HG03064 (cell line): ENCODE data around the gene PEX10.

Experiments used
- ATAC-seq: cut with Tn5 transposase; IDR thresholded peaks from one replicate; pipeline ENCODE4 v1.9.1; 2021; ENCODE audit warnings: low read depth; ENCODE audit not compliant: unreplicated experiment

PEX10 gene

DNA sequence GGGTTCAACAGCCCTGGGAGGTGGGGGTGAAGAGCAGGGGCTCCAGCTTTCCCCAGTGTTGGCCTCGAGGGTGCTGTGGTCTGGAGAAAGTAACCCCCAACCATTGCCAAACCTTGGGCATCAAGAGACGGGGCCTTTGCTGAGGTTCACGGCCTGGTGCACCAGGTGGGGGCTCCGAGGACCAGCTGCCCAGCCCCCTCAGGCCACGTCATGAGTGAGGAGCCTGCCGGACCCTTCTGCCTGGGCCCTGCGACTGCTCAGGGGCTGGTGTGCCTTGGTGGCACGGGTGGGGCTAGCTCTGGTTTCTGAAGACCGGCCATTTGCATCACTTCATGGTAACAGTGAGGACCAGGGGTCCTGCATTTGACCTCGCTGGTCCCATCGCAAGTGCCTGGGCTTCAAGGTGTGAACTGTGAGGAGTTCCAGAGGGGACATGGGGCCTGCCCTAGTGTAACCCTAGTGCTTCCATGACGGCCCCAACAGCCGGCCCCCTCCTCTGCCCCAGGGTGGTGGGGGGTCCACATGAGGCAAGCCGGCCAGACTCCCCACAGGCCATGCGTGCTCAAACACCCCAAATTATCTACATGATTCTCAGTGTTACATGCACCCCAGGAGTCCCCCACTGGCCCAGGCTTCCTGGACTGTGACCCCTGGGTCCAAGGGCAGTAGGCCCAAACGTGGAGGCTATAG, 34.5 kb downstream of the PEX10 start:
- ATAC-seq: no peak

GRCh38 chr1:2376931-2377672, 35.3 kb downstream of the PEX10 start:
- no peak for ATAC-seq

DNA sequence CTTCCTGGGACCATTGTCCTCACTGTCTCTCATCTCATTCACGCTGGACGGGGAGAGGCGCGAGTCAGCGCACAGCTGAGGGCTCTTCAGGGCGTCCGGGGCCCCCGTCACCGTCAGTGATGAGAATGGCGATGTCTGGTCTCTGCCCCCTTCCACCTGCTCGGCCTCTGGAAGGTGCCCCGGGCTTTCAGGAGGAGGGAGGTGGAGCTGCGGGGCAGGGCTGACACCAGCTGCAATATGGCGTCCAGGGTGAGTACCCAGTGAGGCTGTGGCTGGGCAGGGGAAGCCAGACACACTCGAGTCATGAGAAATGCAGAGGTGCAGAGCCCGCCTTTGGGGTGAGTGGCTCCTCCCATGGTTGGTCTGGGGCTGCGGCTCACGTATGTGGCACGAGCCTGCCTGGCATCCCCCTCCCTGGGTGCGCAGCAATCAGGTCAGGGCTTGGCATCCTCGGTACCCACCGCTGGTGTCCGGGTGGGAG, 36.1 kb downstream of the PEX10 start:
- ATAC-seq: no peak

- no peak for ATAC-seq
These were observed 36.5 kb downstream of the PEX10 start for GRCh38 chr1:2375923-2376260.

GRCh38 chr1:2375246-2375922, 37.0 kb downstream of the PEX10 start:
- ATAC-seq: no peak

GRCh38 chr1:2374252-2375155, 37.9 kb downstream of the PEX10 start:
- ATAC-seq: no peak

GRCh38 chr1:2373551-2374251, 38.7 kb downstream of the PEX10 start:
- no peak for ATAC-seq

DNA sequence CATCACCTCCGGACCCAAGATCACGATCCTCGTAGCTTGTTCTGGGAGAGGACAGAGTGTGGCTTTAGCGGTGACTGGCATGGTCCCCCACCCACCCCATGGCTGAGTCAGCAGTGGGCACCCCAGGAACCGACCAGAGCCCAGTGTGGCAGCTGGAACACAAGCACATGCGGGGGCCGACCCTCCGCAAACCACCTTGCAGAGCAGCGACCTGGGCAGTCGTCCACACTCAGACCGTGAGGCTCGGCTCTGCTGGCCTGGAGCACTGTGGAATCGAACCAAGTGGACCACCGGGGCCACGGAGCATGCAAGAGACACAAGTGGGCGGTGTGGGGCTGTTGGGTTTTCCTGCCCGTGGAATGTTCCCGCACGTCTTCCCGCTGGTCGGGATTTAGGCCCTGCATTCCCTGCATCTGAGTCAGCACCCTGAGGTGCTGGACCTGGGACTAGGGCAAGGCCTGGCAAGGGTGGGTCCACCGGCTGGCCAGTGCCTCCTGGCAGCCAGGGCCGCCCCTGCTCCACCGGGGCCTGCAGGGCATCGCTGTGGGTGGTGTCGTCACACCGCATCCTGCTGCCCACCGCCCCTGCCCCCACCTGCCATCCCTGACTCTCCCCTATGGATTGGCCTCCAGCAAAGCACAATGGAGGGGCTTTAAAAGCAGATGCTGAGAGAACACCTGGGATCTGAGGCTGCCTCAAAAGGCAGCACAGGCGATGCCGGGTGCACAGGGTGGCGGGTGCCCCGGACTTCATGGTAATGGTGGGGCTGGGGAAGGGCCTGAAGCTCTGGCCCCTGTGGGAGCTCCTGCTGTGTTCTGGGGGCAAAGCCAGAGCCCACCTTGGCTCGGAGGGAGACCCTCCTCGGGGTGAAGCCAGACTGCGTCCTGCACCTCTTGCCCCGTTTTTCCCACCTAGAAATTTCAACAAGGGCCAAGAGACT, 39.5 kb downstream of the PEX10 start:
- no peak for ATAC-seq

DNA sequence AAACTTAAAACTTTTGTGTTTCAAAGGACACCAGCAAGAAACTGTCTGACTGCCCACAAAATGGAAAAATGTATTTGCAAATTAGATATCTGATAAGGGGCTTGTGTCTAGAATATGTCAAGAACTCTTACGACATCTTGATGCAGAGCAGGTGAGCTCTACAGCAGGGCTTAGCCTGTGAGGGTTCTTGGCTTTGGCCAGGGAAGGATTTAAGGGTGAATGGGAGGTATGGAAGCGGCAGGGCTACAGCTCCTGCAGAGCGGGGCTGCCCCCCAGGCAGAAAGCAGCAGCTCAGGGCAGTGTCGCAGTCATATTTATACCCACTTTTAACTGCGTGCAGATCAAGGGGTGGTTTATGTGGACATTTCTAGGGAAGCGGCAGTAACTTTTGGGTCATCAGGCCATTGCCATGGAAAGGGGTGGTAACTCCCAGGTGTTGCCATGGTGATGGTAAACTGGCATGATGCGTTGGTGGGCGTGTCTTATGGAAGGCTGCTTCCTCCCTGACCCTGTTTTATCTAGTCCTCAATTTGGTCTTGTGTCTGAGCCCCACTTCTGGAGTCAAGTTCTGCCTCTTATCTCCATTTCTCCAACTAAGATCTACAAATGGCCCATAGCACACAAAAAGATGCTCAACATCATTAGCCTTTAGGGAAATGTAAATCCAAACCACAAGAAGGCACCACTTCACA, 44.2 kb downstream of the PEX10 start:
- no peak for ATAC-seq

DNA sequence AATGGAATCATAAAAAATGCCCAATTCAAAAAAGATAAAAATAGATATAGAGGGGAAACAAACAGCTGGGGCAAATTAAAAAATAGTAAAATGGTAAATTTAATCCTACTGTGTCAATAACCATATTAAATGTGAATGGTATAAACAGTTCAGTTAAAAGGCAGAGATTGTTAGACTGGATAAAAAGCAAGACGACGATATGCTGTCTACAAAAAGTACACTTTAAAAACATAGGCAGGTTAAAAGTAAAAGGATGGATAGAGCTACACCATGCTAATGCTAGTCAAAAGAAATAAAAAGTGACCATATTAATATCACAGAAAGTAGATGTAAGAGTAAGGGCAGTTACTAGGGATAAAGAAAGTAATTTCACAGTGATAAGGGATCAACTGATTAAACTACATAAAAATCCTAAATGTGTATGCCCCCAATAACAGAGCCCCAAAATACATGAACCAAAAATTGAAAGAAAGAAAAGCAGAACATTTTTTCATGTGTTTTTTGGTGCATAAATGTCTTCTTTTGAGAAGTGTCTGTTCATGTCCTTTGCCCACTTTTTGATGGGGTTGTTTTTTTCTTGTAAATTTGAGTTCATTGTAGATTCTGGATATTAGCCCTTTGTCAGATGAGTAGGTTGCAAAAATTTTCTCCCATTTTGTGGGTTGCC, 48.4 kb downstream of the PEX10 start:
- no peak for ATAC-seq

DNA sequence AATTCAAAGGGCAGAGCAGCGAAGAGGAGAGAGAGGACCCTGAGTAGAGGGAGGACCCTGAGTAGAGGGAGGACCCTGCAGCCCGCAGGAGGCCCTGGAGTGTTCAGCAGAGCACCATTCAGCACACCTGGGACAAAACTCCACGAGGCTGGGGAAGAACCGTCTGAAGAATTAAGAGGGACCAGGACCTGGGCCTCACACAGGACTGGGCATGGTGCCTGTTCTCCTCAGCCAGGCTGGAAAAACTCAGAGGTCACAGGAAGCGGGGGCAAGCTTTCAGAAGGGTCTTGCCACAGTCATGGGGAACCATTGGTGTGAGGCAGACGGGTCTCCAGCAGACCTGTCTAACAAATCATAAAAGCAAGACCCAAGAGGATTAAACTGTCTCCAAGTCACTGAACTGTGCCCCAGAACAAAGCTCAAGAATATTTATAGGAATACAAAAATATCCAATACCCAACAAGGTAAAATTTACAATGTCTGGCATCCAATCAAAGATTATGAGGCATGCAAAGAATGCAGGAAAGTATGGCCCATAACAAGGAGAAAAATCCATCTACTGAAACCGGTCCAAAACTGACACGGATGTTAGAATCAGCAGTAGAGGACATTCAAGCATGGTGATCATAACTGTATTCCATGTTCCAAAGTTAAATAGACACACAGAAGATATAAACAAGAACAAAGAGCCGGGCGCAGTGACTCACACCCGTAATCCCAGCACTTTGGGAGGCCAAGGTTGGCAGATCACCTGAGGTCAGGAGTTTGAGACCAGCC, 51.6 kb downstream of the PEX10 start:
- no peak for ATAC-seq

GRCh38 chr1:2358651-2359640, 53.4 kb downstream of the PEX10 start:
- no peak for ATAC-seq

GRCh38 chr1:2358072-2358471, 54.3 kb downstream of the PEX10 start:
- no peak for ATAC-seq

- ATAC-seq: no peak
These were observed 55.2 kb downstream of the PEX10 start for GRCh38 chr1:2356911-2357845.

GRCh38 chr1:2356401-2356800, 56.0 kb downstream of the PEX10 start:
- no peak for ATAC-seq
